ENCODE measurements around the gene TAOK1. TPM values are rescaled to one million over a fixed set of nuclear protein-coding genes. Genes with fewer than 3 reads are reported as not detected.

Gene TAOK1
- total RNA-seq, 1 donor, result 16.4 TPM

GRCh38 chr17:29567554-29568330 is 177.6 kb downstream of the TAOK1 start:
- DNase-seq (ENCODE audit: low read depth in 2 of 3, low spot score in 2 of 3), result peak; percentile 55 to 81 (median 78)

GRCh38 chr17:29568331-29569244 is 178.4 kb downstream of the TAOK1 start, which contains the start of gene TP53I13:
TP53I13 (plus strand) TSS chr17:29568701; CDS start chr17:29568759, 58 bp downstream.
- DNase-seq (ENCODE audit: low read depth in 2 of 3, low spot score in 2 of 3), result peak; percentile 66 to 88 (median 86)

- no peak for DNase-seq (ENCODE audit: low read depth in 2 of 3, low spot score in 2 of 3)
Observed at GRCh38 chr17:29569245-29569950, 179.2 kb downstream of the TAOK1 start.

GRCh38 chr17:29570521-29570920 is 180.4 kb downstream of the TAOK1 start:
- DNase-seq (ENCODE audit: low read depth in 2 of 3, low spot score in 2 of 3), result no peak

GRCh38 chr17:29571486-29571882 is 181.3 kb downstream of the TAOK1 start:
- no peak for DNase-seq (ENCODE audit: low read depth in 2 of 3, low spot score in 2 of 3)

- no peak for DNase-seq (ENCODE audit: low read depth in 2 of 3, low spot score in 2 of 3)
Observed at GRCh38 chr17:29571883-29572681, 181.9 kb downstream of the TAOK1 start.

- DNase-seq (ENCODE audit: low read depth in 2 of 3, low spot score in 2 of 3), result peak in 2 of 3 donors; percentile 64 to 73
Observed at GRCh38 chr17:29572691-29573557, 182.8 kb downstream of the TAOK1 start.

GRCh38 chr17:29573558-29573869 is 183.4 kb downstream of the TAOK1 start:
- DNase-seq (ENCODE audit: low read depth in 2 of 3, low spot score in 2 of 3), result no peak

GRCh38 chr17:29573871-29574731 is 183.9 kb downstream of the TAOK1 start:
- no peak for DNase-seq (ENCODE audit: low read depth in 2 of 3, low spot score in 2 of 3)

GRCh38 chr17:29574732-29575510 is 184.8 kb downstream of the TAOK1 start:
- no peak for DNase-seq (ENCODE audit: low read depth in 2 of 3, low spot score in 2 of 3)

GRCh38 chr17:29575511-29576213 is 185.5 kb downstream of the TAOK1 start:
- no peak for DNase-seq (ENCODE audit: low read depth in 2 of 3, low spot score in 2 of 3)

GRCh38 chr17:29576214-29577000 is 186.2 kb downstream of the TAOK1 start:
- DNase-seq (ENCODE audit: low read depth in 2 of 3, low spot score in 2 of 3), result no peak

- no peak for DNase-seq (ENCODE audit: low read depth in 2 of 3, low spot score in 2 of 3)
Observed at GRCh38 chr17:29577001-29577370, 186.8 kb downstream of the TAOK1 start.

GRCh38 chr17:29577385-29578211 is 187.4 kb downstream of the TAOK1 start:
- no peak for DNase-seq (ENCODE audit: low read depth in 2 of 3, low spot score in 2 of 3)

Measured in hematopoietic multipotent progenitor cell (in vitro differentiated cells).